SU-DHL-6 (cell line): Measurements from ENCODE around the gene FOXO3.

Experiments
- CTCF ChIP-seq: fragments of 200-600 bp; sonication (generic); IDR thresholded peaks from one replicate; pipeline ENCODE4 v1.5.1; 2017; ENCODE audit warnings: antibody characterized with exemption, mild to moderate bottlenecking, low read length, moderate library complexity; ENCODE audit not compliant: insufficient read depth, poor library complexity, severe bottlenecking
- EZH2phosphoT487 ChIP-seq: fragments of 200-600 bp; sonication (generic), shearing (Covaris generic); conservative IDR thresholded peaks from 2 replicates; pipeline ENCODE4 v1.6.1; 2018; ENCODE audit warnings: mild to moderate bottlenecking, antibody characterized with exemption, low read length, moderate library complexity, mixed read lengths

- TF ChIP-seq CTCF (no peak), EZH2phosphoT487 (no peak)
Observed at GRCh38 chr6:108568101-108568500, 7.4 kb downstream of the FOXO3 start.
